DMS114 treated with DMSO at 0.1 percent for 48 hours (cell line): ENCODE results near the gene PGAM2.
"Not testable (repeated sequence)": the region's sequence is repeated elsewhere in the genome, so short reads cannot be mapped to it uniquely, and the experiment has no call there.

Source experiments
- DNase-seq: peaks from one replicate; lab custom pipeline; 2025; ENCODE audit not compliant: unreplicated experiment; lab: John Stamatoyannopoulos, UW

PGAM2 gene

GRCh38 chr7:44033971-44034844 lies 31.2 kb downstream of the PGAM2 start:
- DNase-seq, result not testable (repeated sequence)

- not testable (repeated sequence) for DNase-seq
Observed at GRCh38 chr7:44032031-44032430, 33.3 kb downstream of the PGAM2 start.

- not testable (repeated sequence) for DNase-seq
Observed at GRCh38 chr7:44031319-44031718, 34.0 kb downstream of the PGAM2 start.

GRCh38 chr7:44030029-44030428 lies 35.3 kb downstream of the PGAM2 start:
- DNase-seq, result not testable (repeated sequence)

- DNase-seq, result not testable (repeated sequence)
Observed at GRCh38 chr7:44029433-44029832, 35.9 kb downstream of the PGAM2 start.

- DNase-seq, result not testable (repeated sequence)
Observed at GRCh38 chr7:44022796-44023467, 42.4 kb downstream of the PGAM2 start.

GRCh38 chr7:44022069-44022468 lies 43.3 kb downstream of the PGAM2 start:
- DNase-seq, result not testable (repeated sequence)

GRCh38 chr7:44019825-44020224 lies 45.5 kb downstream of the PGAM2 start:
- not testable (repeated sequence) for DNase-seq

- peak; percentile 88 for DNase-seq
Observed at GRCh38 chr7:44018857-44019807, 46.2 kb downstream of the PGAM2 start.

GRCh38 chr7:44015090-44015489 lies 50.3 kb downstream of the PGAM2 start:
- not testable (repeated sequence) for DNase-seq
